NCI-H128 (cell line): ENCODE measurements around the gene RGS10.
"Not testable (repeated sequence)": the region's sequence is repeated elsewhere in the genome, so short reads cannot be mapped to it uniquely, and the experiment has no call there.

Experiments
- DNase-seq: peaks from one replicate; lab custom pipeline; 2025; ENCODE audit not compliant: unreplicated experiment; lab: John Stamatoyannopoulos, UW

RGS10 gene

DNA sequence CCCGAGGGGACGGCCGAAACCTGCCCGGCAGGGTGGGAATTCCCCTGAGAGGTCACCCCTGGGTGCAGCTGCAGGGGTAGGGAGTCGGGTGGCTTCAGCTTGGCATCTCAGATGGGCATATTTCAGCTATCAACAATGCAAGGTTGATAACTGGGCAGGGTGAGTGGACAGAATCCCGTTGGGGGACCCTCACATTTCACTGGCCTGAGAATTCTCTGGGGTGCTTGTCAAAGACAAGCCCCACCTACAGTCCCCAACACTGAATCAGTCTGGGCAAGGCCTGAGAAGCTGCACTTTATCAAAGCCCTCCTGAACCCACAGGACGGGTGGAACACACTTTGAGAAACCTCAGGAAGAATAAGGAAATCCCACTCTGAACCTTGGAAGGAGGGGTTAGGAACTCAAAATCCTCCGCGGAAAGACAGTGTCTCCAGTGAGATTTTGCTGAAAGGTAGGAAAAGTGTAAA is 3.1 kb downstream of the RGS10 start:
- no peak for DNase-seq

DNA sequence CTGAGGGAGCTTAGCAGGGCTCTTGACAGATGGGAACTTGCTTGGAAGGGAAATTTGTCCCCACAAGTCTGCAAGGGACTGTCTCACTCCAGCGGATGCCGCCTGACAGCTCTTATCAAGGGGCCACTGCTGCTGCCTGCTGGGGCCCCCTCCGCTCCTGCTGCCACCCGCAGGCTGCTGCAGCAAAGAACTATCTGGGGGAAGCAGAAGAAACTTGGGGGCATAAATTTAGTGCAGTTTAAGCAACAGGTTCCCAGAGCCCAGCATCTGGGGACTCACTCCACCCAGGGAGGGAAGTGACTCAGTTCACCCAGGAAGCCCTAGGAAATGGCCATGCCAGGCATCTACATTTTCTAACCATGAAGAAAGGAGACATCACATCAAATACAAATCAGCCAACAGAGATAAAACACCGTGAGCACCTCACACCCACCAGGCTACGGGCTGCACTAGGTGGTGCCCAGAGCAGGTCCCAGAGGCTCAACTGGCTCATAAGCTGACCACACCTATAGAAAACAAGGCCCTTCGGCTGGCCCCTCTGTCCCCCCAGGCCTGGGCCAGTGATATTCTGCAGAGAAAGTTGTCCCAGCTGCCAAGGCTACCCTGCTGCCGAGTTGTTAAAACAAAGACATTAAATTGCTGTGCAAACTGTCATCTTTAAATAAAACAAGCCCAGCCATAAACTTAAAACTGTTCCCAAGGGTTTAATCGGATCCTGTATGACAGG is 3.7 kb downstream of the RGS10 start:
- DNase-seq = no peak

DNA sequence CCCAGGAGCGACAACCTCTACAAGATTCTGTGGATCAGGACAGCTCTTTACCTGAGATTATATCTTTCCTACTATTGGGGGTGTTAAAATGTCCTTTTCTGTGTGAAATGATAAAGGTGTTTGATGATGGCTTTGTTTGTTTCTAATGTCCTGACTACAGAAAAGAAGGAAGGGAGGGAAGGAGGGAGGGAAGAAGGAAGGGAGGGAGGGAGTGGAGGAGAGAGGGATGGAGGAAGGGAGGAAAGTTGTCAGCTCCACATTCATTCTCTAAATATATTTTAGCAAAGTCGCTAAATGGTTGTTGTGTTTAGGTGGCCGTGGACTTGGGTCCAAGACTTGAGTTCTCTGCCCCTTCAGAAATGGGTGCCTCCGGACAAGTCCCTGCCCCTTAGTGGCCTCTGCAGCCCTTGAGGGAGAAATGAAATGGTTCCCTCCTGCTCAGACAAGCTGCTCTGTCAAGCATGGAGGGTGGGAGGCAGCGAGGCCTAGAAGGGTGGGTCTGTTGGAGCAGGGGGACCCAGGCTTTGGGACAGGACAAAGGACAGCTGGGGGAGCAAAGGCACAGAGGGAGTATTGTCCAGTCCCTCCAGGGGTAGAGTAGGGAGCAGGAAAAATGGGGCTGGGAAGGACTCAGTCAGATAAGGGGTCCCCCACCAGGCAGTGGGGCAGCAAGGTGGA is 4.4 kb downstream of the RGS10 start:
- DNase-seq = no peak

DNA sequence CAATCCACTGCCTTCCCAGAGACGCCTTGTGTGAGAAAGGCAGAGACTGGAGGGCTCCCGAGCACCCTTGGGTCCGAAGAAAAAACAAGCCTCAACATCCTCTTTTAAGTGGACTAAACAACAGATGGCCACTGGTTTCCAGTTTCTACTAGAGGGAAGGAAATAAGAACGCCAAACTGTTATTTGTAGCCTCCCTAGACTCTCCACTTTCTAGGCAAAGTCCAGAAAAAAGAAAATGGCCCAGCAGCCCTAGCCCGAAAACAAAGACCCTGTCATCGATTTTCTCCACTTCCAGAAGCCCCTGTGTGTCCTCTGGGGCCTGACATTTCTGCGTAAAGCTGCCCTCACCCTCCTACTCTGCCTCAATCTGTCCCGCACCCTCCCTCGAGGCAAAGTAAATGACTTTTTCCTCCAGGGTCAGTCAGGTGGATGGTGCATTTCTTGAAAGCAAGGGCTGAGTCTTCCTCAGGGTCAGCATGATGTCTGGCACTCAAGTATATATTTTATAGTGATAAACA is 6.0 kb downstream of the RGS10 start:
- no peak for DNase-seq

DNA sequence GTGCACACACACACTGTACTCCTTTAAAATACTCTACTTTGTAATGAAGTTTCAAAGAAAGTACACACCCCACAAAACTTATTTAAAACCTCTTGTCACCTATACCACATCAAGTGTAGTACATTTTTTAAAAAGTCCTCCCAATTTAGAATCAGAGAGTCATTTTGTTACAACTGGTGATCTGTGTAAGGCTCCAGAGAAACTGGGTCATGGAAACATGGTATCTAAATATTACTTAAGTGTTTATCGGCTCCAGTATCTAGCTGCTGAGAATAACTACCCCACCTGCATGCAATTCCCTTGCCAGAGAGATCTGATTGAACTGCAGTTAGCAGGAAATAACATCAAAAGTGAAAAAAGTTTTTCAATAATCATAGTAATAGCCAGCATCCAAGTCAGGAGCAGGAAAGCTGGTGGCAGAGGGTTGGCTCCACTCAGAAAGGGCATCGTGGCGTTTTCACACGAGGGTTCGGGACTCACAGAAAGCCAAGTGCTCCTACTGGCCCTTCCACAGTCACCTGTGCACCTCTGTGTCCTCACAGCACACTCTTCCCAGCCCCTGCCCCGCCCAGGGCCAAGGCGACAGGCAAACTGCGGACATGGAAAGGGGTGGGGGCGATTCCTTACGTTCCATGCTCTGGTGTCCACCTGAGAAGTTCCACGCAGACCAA is 6.5 kb downstream of the RGS10 start:
- no peak for DNase-seq

DNA sequence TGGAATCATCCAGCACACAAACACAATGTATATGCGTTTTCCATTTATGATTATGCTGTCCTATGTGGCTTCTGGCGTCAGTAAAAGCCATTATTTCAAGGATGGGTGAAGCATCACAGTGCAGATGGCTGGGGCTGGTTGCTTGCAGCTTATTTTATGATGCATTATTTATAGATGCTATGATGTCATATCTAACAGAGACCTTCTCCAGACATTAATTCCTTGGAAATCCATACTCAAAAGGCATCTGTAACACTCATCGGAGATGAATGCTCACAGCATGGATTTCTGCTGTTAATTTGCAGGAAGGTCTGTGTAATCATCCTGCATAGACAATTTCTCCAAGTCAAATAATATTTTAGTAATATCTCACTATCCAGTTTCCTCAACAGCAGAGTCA is 7.2 kb downstream of the RGS10 start:
- DNase-seq = no peak

DNA sequence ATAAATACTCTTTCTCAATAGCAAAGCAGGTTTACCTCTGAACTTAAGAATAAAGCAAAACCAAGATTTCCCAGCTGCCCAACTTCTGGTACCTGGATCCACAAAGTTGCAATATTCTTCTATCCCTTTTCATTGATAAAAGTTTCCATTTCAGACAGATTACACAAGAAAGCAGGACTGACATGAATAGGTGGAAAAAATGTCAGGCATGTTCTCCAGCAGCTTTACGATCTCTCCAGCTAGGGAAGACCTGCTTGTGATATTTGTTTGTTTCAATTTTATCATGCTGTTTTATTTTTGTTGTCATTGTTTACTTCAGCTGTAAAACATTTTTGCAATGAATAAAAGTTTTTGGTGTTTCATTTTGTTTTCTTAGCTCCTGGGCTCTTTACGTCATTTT is 9.0 kb downstream of the RGS10 start:
- DNase-seq = no peak

DNA sequence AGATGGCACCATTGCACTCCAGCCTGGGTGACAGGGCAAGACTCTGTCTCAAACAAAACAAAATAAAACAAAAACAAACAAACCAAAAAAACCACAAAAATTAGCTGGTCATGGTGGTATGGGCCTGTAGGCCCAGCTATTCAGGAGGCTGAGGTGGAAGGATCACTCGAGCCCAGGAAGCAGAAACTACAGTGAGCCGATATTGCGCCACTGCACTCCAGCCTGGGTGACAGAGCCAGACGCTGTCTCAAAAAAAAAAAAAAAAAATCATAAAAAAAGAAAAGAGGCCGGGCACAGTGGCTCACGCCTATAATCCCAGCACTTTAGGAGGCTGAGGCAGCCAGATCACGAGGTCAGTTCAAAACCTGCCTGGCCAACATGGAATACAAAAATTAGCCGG is 9.7 kb downstream of the RGS10 start:
- DNase-seq = not testable (repeated sequence)

DNA sequence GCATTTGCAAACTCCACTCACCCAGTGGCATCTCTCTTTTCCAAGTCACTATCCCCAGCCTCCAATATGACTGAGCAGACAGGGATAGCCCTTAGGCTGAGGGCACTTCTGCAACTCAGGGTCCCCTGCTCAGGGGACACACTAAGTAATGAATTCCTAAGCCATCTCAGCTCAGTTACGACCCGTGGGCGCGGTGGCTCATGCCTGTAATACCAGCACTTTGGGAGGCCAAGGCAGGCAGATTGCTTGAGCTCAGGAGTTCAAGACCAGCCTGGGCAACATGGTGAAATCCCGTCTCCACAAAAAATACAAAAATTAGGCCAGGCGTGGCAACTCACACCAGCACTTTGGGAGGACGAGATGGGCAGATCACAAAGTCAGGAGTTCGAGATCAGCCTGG is 10.3 kb downstream of the RGS10 start:
- DNase-seq = not testable (repeated sequence)

DNA sequence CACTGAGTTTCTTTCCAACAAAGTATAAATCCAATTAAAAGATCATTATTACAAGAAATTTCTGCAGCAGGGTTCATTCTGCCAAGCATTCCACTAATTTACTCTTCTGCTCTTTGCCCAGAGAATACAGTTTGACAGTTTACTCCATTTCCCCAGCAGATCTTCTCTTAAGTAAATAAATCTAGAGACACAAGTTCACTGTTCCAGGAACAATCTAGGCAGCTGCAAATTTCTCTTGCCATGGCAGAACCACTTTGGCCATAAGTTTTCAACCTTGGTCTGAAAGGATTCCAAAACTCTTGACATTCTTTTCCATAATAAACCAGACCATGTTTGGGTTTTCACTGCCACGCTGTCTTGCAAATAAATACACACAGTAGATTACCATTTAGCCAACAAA is 11.5 kb downstream of the RGS10 start:
- DNase-seq = no peak

DNA sequence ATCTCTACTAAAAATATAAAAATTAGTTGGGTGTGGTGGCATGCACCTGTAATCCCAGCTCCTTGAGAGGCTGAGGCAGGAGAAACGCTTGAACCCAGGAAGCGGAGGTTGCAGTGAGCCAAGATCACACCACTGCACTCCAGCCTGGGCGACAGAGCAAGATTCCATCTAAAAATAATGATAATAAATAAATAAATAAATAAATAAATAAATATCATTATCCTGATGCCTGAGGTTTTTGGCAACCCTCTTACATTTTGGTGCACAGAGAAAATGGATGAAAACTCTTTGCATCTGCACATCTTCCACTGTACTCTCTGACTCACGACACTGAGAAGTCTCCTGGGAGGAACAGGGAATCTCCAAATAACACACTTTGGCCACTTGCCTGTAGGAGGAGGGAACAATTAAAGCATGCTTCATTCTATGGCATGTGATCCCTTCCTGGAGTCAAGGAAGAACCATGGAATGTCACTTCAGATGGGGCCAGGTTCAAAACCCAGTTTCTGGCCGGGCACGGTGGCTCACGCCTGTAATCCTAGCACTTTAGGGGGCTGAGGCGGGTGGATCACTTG is 13.8 kb downstream of the RGS10 start:
- DNase-seq = not testable (repeated sequence)

DNA sequence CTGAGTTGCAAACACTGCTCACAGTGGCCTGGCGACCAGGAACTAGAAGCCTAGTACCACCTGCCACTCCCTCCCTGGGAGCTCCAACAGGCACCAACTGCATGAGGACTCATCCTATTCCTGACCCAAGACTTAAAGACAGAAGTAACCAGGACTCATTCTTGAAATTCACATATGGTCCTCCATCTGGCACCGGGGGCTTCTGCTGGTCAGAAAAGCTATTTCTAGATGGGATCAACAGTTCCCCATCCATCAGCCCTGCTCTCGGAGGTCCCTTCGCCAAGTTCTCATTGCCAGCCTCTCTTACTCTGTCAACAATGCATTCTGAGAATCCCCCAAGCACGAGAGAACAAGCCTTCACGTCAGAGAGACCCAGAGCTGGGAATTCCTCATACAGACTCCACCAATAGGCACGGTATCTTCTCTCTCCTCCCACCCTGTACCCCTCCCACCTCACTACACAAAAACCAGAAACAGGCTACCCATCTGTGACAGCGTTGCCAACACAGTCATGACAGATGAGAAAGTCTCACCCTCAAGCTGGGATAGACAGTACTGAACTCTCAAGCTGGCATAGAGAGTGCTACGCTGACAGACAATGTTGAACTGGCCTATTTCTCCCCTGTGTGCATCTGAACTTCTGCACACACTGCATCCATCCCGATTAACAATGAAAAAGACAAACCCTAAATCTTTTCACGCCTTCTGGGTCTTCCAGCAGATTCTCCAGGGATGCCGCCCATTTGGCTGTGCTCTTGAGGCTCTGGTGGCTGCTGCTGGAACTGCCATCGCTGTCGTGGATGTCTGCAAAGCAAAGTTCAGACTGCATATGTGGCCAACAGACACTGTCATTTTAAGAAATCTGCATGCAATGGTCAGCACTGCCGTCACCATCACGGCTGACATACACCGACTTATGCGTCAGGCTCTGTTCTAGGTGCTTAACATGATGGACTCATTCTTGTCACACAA is 15.6 kb downstream of the RGS10 start:
- DNase-seq = no peak

DNA sequence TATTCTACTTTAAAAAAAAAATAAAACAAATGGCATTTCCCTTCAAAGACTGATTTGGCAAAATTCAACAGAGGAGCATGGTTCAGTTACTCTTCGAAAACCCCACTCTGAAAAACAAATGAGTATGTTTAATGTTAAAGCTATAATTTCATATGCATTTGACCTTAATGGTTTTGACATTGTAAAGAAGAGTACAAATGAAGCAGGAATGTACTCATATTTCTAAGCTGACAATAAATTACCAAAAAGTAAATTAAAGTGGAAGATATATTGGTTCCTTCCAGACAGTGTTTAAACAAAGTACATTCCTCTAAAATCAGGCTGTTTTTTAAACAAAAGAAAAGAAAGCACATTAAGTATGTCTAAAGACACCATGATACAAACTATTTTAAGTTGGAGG is 16.4 kb downstream of the RGS10 start:
- no peak for DNase-seq

DNA sequence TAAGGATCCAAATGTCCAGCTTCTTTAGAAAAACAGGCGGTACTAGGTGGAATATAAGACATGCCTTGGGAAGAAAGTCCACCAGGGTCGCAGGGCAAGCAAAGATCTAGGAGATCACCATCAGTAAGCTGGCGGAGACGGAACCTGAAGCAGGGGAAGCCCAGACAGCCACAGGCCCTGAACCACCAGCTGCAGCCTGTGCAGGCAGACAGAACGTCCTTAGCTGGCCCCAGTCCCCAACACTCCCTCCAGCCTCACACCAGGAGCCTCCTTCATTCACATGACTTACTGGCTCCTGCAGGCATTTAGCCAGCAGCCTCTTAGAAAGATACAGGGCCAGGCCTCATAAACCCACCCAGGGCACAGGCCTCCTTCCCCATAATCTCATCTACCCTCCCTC is 17.4 kb downstream of the RGS10 start:
- no peak for DNase-seq

DNA sequence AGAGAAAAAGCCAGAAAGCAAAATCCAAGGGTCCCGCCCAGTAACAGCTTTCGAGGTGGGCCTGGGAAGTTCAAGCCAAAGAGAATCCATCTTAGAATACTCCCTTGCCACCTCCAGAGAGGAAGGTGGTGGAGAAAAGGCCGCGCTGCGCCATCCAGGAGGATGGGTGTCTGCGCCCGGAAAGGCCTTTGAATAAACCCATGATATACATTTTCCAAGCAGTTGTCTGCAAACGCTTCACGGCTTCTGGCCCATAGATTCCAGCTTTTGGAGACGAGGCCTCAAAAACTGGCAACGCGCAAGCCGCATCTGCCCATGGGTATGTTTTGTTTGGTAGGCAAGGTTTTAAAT is 17.8 kb downstream of the RGS10 start:
- DNase-seq = no peak

DNA sequence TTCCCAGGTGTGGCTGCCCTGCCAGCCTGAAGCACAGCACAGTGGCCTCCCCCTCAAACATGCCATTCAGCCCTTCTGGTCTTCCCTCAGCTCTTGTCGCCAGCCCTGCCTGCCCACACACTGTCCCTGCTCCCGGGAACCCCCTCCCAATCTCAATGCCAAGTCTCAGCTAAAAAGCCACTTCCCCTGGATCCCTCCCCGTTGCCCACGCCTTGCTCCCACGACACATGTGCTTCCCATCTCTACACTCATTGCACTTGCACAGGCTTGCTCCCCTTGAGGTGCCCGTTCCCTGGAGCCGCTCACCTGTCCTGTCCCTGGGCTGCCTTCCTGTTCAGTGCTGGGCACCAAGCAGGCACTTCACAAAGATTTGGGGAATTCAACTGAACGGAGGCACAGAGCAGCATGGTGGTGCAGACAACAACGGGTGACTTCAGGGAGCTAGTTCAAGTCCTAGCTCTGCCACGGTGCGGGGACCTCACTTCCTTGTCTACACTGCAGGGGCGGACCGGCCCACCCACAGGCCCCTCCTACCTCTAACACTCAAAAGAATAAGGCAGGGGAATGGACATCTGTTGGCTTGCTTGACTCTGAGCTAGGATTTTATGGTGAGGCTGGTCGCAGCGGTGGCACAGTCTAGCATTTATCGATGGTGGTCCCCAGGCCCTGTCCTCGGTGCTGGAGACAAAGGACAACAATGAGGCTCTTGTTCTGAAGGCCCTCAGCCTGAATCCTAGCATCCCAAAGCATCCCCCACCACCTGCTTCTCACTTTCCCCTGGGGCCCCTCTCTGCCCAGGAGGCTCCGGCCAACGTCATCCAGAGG is 18.4 kb downstream of the RGS10 start:
- no peak for DNase-seq

DNA sequence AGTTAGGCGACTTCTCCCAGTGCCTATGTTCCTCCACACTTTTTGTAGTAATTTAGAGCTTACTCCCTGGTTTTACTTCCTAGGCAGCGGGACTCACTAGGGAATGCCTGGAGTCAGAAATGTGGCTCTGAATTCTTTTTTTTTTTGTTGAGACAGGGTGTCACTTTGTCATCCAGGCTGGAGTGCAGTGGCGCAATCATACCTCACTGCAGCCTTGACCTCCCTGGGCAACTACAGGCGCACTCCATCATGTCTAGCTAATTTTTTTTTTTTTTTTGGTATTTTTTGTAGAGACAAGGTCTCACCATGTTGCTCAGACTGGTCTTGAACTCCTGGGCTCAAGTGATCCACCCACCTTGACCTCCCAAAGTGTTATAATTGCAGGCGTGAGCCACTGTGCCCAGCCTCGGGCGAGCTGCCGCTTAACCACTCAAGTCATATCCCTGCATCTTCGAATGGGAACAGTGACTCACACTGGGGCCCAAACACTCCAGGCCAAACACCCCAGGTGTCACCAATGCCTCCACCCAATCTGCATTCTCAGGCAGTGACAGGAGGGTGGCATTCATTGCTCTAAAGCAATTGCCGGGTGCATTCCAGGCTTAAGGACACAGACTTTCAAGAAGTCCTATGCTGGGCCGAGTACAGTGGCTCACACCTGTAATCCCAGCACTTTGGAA is 19.6 kb downstream of the RGS10 start:
- DNase-seq = no peak

DNA sequence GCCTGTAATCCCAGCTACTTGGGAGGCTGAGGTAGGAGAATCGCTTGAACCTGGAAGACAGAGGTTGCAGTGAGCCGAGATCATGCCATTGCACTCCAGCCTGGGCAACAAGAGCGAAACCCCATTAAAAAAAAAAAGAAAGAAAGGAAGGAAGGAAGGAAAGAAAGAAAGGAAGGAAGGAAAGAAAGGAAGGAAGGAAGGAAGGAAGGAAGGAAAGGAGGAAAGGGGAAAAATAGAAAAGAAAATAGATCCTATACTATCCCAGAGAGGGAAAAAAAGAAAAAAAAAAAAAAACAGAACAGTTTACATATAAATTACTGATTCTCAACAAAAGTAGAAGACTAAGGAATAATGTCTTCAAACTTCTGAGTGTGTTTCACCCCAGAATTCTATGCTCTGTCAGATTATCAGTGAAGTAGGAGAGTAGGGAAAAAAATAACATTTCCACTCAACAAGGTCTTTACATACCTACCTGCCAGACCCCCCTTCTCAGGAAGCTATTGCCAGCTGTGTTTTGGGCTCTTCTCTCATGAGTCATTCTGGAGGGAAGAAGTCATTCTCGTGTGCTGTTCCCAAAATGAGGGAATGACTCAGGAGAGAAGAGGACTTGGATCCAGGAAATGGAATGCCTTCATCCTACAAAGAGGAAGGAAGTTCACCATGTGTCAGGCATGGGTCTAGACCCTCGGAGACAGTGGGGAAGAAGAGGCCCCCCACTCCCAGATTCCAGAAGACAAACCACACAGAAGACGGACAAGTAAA is 20.9 kb downstream of the RGS10 start:
- DNase-seq = no peak
